CD4-positive, alpha-beta T cell treated with Interleukin-1 beta for 1 hour (primary cell): ENCODE results near the gene EPHB1.
"Not testable (repeated sequence)": the region's sequence is repeated elsewhere in the genome, so short reads cannot be mapped to it uniquely, and the experiment has no call there.

Experiments
- DNase-seq, 2 donors: peaks; one replicate each; pipeline ENCODE4 v3.0.0-alpha.2; 2020 to 2022

The EPHB1 gene

DNA sequence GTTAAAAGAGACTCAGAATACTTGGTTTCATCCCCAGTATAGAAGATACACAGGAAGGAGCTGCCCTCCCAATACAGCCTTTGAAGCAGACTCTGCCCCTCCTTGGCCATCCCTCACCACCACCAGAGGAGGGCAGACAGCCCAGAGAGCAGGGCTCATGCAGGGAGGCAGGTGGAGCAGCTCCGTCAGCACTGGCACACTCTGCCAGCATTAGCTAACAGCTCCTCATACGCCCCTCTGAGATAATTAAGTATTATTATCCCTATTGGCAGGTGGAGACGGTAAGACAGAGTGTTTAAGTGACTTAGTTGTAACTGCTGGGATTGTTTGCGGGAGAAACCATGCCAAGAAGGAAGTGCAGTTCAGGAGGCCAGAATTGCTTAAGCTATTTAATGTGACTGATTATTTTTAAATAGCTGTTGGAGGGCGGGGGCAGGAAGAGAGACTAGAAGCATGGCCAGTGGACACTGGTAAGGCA is 434.0 kb downstream of the EPHB1 start:
- no peak for DNase-seq

DNA sequence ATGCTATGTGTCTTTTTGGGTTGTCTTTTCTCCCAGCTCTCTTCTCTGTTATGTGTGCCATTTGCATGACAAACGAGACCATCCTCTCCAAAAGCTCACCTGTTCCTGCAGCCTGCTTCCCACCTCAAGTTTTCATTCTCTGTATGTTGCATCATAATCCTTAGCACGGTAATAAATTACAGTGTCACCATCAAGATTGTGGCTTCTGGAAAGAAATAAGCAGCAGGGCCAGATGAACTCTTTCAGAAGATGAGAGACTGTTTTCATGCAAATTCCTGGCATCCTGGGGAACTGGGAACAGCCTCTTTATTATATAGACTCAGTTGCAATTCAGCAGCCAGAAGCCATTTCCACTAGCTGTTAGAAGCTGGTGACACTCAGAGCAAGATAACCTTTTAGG is 436.7 kb downstream of the EPHB1 start:
- no peak for DNase-seq

DNA sequence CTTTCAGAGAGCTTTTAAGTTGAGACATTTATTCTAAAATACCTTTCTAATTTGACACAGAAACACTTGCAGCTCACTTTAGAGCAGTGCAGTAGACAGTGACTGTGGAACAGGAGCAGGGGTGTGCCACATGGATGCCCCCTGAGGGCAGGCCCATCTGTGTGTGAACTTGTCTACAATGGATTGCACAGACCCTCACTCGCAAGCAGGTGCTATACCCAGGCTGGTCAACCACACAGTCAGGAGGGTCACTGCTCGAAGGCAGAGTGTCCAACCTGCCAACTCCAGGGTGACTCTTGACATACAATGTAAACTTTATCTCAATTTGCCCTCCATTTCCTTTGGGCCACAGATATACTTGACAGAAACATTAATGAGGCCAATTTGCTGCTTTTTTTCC is 437.2 kb downstream of the EPHB1 start:
- no peak for DNase-seq

DNA sequence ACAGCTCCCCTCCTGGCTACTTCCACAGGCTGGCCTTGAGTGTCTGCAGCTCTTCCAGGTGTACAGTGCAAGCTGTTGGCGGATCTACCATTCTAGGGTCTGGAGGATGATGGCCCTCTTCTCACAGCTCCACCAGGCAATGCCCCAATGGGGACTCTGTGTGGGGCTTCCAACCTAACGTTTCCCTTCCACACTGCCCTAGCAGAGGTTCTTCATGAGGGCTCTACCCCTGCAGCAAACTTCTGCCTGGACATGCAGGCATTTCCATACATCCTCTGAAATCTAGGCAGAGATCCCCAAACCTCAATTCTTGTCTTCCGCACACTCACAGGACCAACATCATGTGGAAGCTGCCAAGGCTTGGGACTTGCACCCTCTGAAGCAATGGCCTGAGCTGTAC is 438.4 kb downstream of the EPHB1 start:
- DNase-seq: not testable (repeated sequence)

DNA sequence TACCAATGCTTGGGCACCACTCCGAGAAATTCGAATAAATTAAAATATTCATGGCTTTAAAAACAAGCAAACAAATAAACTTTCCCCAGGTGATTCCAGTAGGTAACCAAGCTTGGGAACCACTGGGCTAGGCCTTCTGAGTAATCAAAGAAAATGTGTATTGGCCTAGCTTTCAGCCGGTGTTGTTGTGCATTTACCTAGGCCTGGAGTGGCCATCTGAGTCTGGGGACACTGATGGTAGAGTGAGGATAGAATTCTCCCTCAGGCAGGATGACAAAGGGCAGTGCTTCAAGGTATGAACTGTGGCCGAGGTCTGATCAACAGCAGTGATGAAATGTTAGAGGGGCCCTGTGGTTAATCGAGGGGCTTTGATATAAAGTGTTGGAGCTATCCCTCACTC is 440.5 kb downstream of the EPHB1 start:
- no peak for DNase-seq

DNA sequence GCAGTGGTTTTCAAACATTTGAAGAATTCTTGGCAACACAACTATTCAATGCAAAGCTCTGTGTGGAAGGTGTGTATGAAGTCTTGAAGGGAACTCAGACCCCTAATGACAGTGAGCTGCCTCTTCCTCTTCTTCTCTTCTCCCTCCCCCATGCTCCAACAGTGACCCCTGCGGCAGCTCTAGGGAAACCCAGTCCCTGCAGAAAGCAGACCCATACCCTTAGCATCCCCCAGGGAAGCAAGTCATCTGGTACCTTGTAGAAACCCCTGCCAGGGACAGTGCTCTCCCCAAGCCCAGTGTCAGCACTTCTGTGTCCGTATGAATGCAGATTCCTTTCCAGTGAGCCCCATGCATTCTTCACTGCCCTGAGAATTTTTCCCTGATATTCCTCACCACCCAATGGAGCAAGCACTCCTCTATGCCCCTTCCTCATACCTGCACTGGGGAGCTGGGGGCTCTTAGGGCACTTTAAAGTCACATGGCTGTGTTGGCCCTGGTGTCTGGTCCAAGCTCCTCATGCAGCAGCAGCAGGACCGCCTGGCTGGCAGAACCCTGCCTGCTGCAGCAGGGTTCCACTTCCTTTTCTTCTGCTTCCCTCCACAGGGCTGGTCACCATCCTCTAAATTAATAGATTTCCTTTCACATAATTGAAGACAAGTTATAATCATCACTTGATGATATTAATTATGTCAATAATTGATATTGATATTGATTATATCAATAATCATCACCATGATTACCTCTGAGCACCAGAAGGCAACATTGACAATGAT is 442.5 kb downstream of the EPHB1 start:
- DNase-seq: no peak

DNA sequence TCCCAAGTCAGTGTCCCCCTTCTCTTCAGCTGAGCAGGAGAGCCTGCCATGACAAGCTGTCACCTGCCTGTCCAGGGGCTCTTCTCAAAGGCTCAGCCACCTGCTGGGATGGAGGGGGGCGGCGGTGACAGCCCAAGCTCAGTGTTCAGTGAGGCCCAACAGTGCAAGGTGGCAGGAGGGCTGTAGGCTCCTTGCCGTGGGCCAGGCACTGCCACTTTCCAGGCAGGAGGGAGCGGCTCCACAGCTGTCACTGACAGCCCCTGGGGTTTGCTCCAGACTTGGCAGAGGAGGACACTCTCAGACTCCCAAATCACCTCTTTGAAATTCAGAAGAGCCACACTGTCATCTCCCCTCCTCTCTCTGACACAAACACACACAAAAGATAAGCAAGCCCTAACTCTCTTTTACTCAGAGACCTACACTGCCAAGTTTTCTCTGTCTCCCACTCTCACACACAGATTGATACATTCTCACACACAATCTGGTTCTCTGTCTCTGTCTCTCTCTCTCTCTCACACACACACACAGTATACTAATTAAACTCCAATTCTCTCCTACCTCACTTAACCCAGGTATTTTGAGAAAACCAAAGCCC is 443.3 kb downstream of the EPHB1 start:
- DNase-seq: no peak

DNA sequence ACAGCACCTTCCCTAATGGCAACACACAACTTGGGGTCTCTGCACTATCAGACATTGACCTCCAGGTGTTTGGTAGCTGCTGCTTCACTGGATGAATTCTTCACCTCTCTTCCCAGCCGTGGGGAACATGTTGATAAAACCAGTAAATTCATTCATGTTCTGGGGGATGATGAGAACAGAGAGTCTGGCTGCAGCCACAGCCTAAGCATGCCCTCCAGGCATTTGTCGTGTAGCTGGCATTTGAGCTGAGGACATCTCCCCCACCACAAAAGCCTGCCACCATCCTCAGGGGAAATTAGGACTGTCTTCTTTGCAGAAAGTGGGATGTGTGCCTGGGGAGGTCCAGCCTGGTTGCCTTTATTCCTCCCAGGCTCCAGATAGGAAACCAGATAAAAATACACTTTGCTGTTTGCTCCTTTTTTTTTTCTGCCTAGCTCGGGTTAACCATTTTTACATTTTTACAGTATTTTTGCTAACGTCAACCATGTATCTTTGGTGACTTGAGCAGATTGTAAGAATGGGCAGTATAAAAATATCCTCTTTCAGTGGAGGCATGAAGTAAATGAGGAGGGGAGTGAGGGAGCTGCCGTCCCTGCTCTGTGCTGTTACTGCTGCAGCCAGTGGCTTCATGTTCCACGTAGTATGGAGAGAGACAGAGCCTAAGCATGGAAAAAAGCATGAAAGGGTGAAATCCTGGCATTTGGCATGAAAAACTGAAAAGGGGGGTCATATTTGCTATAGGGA is 444.0 kb downstream of the EPHB1 start:
- DNase-seq: no peak

DNA sequence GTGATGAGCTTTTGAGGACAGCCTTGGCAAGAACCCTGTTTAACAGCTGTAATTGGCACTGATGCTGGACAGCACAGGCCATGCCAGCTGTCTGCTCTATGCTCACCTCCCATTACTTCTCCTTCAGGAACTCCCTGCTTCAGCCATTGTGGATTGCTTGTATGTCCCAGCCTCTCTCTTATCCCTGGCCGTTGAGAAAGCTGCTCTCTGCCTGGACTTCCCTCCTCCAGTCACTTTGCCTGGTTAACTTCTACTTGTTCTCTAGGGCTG is 444.5 kb downstream of the EPHB1 start:
- DNase-seq: no peak

DNA sequence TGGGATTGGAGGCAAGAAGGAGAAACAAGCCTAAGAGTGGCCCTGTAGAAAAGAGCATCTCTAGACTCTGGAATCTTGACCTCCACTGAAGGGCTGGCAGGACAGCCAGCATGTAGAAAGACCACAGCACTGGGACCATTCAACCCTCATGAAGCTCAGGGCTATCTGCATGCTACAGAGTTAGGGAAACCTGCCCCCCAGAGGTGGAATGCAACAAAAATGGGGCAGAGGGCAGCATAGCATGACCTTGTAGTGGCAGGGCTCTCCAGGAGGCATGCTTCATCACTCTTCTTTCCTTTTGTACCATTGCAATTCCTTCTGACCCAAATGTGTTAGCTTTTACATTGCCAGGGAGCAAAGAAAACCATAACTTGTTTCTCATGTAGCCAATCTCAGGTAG is 445.4 kb downstream of the EPHB1 start:
- DNase-seq: no peak

DNA sequence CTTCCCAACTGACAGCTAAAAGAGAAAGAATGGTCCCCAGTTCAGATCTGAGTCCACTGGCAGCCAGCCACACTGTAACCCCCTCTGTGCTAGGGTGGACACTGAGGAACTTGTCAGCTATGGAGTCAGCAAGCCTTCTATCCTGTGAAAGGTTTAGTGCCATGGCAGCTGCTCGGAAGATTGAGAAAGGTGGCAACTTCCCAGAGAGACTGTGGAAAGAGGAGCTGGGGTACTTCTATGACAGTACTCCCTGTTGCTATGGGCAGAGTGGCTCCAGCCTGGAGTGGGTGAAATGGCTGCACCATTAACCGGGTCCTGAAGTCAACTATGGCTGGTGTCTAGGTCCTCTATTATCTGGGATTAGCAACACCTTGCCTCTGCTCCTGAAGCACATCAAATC is 447.2 kb downstream of the EPHB1 start:
- no peak for DNase-seq

DNA sequence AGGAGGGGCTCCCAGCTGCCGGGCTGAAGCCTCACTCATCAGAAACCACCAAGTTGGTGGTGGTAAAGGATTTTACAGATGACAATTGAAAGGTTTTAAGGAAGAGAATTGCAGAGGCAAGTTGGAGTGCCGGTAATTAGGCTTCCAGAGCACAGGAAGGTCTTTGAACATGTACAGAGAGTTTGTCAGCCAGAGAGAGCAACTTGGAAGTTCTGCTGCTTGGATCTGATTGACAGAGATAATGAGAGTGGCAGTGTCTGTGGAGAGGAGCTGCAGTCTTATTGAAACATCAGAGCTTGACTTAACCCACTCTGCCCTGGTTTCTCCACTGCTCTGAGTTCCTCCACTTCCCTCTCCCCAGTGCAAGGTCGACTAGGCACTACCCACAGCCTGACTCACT is 448.6 kb downstream of the EPHB1 start:
- DNase-seq: no peak

DNA sequence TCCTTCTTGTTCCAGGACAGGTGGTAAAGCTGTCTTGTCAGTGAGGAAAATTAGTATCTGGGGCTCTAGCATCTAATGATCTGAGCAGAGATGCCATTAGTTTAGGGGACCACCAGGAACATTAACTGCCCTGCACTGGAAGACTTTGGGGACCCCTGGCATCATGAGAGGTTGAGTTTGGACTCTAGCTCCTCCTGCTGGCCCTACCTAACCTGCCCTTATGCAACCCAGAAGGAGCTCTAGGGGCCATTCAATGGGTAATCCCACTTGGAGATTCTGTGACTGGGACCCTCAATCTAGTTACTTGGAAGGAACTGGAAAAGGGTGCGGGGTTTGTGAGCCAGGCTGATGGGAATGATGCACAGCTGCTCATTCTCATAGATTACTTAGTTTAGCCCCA is 451.0 kb downstream of the EPHB1 start:
- DNase-seq: no peak

DNA sequence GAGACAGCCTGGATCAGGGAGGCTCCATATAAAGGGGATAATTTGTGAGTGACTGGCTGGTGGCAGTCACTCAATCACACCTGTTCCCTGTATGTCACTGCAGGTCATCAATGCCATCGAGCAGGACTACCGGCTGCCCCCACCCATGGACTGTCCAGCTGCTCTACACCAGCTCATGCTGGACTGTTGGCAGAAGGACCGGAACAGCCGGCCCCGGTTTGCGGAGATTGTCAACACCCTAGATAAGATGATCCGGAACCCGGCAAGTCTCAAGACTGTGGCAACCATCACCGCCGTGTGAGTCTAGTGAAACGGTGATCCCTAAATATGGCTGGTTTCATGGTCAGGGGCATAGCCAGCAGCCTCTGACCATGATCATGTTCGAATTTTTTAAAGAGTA is 453.2 kb downstream of the EPHB1 start:
- DNase-seq: no peak

DNA sequence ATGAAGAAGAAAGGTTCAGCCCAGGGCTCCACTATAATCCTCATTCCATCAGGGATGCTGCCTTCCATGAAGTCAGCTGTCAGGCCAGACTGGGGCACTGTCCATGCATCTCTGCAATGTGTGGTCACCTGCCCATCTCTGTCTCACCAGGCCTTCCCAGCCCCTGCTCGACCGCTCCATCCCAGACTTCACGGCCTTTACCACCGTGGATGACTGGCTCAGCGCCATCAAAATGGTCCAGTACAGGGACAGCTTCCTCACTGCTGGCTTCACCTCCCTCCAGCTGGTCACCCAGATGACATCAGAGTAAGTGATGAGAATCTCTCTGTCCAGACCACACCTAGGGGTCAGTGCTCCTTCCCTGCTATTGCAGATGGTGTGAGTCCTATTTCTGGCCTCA is 454.1 kb downstream of the EPHB1 start:
- no peak for DNase-seq

DNA sequence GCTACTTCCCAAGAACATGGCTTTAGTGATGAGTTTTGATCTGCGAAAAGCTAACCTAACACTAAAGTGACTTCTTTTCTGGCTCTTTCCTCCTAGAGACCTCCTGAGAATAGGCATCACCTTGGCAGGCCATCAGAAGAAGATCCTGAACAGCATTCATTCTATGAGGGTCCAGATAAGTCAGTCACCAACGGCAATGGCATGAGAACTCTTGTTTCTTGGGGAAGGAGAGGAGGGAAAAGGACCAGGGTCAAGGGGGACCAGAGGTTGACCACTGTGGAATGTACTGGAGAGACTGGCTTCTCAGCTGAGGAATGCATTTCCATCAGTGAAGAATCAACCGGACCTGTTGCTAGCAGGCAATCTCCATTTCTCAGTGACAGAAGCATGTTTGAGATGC is 463.9 kb downstream of the EPHB1 start:
- DNase-seq: no peak

DNA sequence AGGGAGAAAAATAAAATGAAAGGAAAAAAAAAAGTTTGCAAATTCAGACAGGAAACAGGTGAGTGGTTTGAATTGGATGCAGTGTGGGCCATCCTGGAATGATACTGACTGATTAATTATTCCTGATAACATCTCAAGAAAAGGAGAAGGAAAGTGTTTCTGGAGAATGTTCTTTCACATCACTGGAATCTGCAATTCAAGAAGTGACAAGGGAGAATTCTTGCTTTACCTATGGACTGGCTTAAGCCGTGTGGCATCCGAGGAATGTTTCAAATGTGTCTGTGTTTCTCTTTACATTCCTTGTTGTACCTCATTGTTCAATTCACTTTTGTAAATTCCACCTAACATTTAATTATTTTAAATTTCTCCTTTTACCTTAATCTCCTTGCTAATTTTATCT is 465.0 kb downstream of the EPHB1 start:
- no peak for DNase-seq

DNA sequence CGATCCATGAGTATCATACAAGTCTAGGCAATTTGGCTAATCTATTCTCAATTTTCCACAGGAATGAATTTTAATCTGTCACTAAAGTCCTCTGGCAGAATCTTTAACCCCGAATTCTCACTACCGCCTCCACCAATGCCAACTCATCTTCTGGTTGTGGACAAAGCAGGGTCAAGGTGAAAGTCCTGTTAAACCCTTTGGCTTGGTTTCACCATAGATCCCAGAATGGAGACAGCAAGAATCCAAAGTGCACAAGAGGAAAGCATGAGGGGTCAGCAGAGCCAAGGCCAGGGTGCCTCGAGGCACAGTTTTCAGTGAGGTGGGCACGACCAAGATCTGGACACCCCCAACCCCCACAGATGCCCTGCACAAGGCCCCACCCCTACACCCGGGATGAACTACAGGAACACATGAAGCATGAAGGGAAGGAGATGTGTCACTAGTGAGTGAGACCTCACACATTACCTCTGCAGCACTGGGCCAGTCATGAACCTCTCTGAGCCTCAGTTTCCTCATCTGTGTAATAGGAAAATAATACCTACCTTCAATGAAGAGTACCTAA is 466.2 kb downstream of the EPHB1 start:
- no peak for DNase-seq

DNA sequence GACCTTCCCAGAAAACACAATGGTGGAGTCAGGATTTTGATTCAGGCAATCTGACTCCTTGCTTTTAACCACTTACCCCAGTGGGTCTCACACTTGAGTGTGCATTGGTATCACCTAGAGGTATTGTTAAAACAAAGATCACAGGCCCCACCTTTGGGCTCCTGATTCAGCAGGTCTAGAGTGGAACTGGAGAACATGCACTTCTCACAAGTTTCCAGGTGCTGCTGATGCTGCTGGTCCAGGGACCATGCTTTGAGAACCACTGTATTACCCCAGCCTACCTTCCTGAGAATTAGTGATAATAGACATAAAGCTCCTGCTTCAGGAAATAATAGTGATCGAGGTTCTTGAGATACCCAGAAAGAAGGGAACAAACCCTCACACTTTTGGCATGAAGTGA is 466.9 kb downstream of the EPHB1 start:
- no peak for DNase-seq

DNA sequence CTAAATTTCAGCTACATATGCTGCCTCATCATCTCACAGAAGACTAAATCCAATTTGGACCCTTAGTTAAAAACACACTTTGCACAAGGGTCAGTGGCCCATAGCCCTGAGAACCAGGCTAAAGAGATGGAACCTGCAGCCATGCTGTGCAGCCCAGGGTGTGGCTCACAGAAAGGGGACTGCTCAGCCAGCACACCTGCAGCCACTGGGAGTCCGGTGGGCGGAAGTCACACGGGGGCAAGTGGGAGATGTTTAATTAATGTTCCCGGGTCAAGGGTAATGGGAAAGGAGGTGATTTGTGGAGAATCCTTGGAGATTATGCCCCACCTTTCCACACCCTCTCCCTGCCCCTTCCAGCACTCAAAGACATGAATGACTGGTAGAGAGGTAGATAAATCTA is 467.4 kb downstream of the EPHB1 start:
- no peak for DNase-seq

DNA sequence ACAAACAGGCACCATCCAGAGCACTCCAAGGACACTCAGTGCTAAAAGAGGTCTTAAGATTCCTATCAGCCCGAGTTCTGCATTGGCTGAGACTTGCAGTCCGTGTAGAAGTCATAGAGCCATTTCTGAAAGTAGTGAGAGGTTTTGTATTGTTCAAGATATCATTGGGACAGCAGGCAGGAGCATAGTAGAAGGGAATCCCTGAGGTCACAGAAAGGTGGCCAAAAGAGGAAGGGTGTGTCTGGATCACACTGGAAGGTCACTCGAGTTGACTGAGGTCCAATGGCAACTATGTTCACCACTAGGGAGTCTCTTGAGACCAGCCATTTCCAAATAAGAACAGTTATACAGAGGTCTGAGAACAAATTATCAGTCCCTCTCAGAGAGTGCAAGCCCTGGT is 468.3 kb downstream of the EPHB1 start:
- no peak for DNase-seq

DNA sequence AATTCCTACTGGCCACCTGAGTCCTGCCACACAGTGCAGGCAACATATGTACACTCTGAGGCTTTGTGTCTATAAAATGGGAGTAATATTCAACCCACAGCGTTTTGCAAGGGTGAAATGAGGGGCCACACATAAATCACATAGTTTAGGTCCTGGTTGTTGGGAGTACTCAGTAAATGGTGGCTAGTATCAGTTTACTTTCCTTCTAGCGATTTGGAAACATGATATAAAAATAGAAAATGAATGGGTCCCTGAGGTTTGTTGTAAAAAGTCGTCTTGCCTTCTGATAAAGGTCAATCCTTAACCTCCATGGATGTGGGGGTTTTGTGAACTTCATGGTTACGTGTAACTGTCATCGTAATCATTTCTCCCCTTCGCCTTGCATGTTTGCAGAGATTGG is 472.4 kb downstream of the EPHB1 start:
- no peak for DNase-seq

DNA sequence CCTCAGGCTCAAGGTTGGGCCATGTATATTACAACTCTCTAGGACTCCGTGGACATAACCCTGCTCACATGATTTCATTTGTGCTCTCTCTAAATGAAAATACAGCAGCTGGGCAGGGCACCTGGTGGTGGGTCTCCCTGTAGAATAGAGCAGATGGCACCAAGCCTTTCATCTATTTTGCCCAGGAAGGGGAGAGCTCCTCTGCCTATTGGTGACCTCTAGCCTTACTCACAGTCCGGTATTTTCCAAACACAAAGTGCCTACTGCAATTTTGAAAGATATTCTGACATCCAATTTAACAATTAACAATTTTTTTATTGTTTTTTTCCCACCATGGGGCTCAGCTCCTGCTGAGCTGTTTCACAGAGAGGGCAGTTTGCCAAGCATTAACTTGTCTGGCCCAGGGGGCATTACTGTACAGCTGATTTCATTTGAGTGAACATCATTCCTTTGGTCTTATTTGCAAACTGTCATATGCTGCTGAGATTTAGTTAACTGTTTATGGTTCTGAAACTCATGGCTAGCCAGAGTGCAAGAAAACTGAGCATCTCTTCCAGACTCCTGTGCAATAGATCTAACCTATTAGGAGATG is 474.0 kb downstream of the EPHB1 start:
- no peak for DNase-seq
